Tibial artery (tissue), 4 donors: ENCODE measurements around the gene ATE1.

Experiments
- DNase-seq, 2 donors: peaks; one replicate each; pipeline ENCODE4 v3.0.0-alpha.2; 2019
- H3K27ac ChIP-seq, 2 donors: fragments of 200-600 bp; sonication (generic) in 1 of 2; 1 replicate in 1 of 2; 2 replicates in 1 of 2; pipeline ENCODE4 v1.5.1; 2018 to 2019; ENCODE audit warnings: mild to moderate bottlenecking in 1 of 2
- H3K27me3 ChIP-seq, 2 donors: fragments of 200-600 bp; sonication (generic) in 1 of 2; one replicate each; pipeline versions ENCODE4 v1.5.1 to v1.6.0; 2016 to 2019
- H3K36me3 ChIP-seq, 3 donors: fragments of 200-600 bp; sonication (generic) in 2 of 3; one replicate each; pipeline ENCODE4 v1.5.1; 2016 to 2019; ENCODE audit warnings: mild to moderate bottlenecking in 2 of 3
- H3K4me1 ChIP-seq, 4 donors: fragments of 200-600 bp; sonication (generic) in 2 of 4; 1 replicate in 3 of 4; 2 replicates in 1 of 4; pipeline ENCODE4 v1.5.1; 2016 to 2019
- H3K4me3 ChIP-seq, 2 donors: fragments of 200-600 bp; sonication (generic) in 1 of 2; 1 replicate in 1 of 2; 2 replicates in 1 of 2; pipeline ENCODE4 v1.5.1; 2018 to 2019; ENCODE audit warnings: mild to moderate bottlenecking in 2 of 2
- H3K9me3 ChIP-seq, 3 donors: fragments of 200-600 bp; sonication (generic) in 1 of 3; one replicate each; pipeline ENCODE4 v1.5.1; 2016 to 2019
- intact Hi-C: fragments of 100-400 bp; cut with DNase I; formaldehyde crosslinking; loops from one replicate; pipeline ENCODE4 v1.15.0; 2023; ENCODE audit warnings: low total_unique reads
- TF ChIP-seq, protein P1 (sequence below), 2 experiments: fragments of 200-600 bp in 1 of 2; fragments of 450-650 bp in 1 of 2; IDR thresholded peaks; one replicate each; pipeline ENCODE4 v1.5.1; 2017 to 2019; ENCODE audit warnings: antibody characterized with exemption in 2 of 2, mild to moderate bottlenecking in 1 of 2, moderate library complexity in 1 of 2

ATE1 gene

DNA sequence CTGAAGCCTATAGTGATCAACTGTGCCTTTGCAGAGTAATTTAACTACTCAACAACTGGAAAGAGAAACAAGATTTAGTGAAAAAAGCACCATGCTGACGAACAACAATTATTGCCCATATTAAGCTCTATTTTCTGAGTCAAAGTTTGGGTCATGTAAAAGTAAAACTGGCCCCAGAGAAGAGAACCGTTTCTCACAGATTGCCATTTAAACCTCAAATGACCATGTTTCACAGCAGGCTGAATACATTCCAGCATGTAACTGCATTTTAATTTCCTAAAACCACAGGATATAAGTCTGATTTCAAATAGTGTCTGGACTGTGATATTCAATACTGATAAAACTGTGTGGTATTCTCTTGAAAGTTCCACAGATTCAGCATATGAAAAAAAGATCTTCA is 140.7 kb downstream of the ATE1 start:
- Histone ChIP-seq H3K4me1 (no peaks in the 10 kb centered on the region), H3K4me3 (no peak overlapping the region), H3K27me3 (no peaks in the 10 kb centered on the region), H3K36me3 (peaks cover 5 to 19% (median 5%) of the 10 kb centered on the region in 3 donors), H3K27ac (no peak overlapping the region), H3K9me3 (no peaks in the 10 kb centered on the region)
- TF ChIP-seq, protein P1, sequence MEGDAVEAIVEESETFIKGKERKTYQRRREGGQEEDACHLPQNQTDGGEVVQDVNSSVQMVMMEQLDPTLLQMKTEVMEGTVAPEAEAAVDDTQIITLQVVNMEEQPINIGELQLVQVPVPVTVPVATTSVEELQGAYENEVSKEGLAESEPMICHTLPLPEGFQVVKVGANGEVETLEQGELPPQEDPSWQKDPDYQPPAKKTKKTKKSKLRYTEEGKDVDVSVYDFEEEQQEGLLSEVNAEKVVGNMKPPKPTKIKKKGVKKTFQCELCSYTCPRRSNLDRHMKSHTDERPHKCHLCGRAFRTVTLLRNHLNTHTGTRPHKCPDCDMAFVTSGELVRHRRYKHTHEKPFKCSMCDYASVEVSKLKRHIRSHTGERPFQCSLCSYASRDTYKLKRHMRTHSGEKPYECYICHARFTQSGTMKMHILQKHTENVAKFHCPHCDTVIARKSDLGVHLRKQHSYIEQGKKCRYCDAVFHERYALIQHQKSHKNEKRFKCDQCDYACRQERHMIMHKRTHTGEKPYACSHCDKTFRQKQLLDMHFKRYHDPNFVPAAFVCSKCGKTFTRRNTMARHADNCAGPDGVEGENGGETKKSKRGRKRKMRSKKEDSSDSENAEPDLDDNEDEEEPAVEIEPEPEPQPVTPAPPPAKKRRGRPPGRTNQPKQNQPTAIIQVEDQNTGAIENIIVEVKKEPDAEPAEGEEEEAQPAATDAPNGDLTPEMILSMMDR (IDR thresholded peaks at IDR 0.05), result no peak
- intact Hi-C loops, result no loop called here
- no peak for DNase-seq

DNA sequence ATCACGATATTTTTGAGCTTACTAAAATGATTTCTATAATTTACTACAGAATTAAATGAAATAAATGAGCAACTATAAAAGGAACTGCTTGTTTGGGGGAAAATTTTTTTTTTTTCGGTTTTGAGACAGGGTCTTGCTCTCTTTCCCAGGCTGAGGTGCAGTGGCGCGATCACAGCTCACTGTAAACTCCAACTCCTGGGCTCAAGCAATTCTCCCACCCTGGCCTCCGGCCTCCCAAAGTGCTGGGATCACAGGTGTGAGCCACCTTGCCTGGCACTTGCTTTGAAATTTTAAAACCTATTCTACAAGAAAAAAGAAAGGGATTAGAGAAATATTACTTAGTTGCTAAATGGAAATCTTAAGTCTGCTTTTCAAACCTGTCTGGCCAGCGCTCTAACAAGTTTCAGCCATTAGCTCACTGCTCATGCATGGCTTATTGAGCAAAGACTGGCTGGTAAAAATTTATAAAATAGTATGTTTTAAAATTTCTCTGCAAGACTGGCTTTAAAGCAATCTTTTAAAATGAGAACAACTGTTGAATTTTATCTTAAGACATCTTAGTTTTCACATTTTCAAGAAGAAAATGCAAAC is 144.0 kb downstream of the ATE1 start:
- Histone ChIP-seq H3K27ac (no peak overlapping the region), H3K27me3 (no peaks in the 10 kb centered on the region), H3K4me1 (no peaks in the 10 kb centered on the region), H3K36me3 (peaks cover 0 to 14% (median 5%) of the 10 kb centered on the region in 3 donors), H3K4me3 (no peak overlapping the region), H3K9me3 (no peaks in the 10 kb centered on the region)
- no peak for DNase-seq
- TF ChIP-seq, protein P1 (IDR thresholded peaks at IDR 0.05), result no peak
- intact Hi-C loops, result no loop called here

DNA sequence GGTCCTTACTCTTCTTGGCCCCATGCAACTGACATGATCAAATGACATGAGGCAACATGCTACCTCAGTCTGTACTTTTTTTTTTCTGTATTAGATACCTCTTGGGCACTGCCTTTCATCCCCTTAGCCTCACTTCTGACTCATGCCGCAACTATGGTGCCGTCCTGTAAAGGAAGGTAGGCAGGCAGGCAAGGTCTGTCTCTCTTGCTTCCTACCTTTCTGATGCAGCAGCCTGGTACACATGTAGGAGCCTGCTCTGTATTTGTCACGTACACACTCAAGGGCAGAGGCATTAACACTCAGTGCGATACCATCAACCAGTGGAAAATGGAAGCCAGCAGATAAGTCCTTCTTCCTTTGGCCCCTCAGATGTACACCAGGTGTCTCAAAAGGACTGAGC is 146.7 kb downstream of the ATE1 start:
- DNase-seq, result no peak
- TF ChIP-seq, protein P1 (IDR thresholded peaks at IDR 0.05), result no peak
- Histone ChIP-seq H3K4me1 (no peaks in the 10 kb centered on the region), H3K27ac (no peak overlapping the region), H3K36me3 (peaks cover 0 to 5% (median 0%) of the 10 kb centered on the region in 3 donors), H3K4me3 (no peak overlapping the region), H3K9me3 (no peaks in the 10 kb centered on the region), H3K27me3 (no peaks in the 10 kb centered on the region)
- intact Hi-C loops, result no loop called here

DNA sequence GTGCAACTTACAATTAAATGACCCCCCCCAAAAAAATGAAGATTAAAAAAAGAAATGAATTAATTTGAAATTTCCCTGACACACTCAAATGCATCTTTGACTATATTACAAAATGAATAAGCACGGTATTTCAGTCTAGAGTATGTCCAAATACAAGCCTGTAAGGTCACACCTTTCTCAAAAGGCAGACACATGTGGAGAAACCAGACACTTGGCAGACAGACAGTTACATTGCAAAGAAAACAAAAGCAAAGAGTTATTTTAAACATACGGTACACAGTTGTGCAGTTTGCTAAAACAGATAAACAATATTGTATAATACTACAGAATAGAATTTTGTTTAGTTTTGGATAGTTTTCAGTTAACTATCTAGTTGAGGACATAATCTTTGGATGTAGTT is 153.0 kb downstream of the ATE1 start:
- intact Hi-C loops, result no loop called here
- Histone ChIP-seq H3K27ac (no peak overlapping the region), H3K36me3 (no peaks in the 10 kb centered on the region), H3K27me3 (no peaks in the 10 kb centered on the region), H3K9me3 (no peaks in the 10 kb centered on the region), H3K4me1 (no peaks in the 10 kb centered on the region), H3K4me3 (no peak overlapping the region)
- DNase-seq, result no peak
- TF ChIP-seq, protein P1 (IDR thresholded peaks at IDR 0.05), result no peak

DNA sequence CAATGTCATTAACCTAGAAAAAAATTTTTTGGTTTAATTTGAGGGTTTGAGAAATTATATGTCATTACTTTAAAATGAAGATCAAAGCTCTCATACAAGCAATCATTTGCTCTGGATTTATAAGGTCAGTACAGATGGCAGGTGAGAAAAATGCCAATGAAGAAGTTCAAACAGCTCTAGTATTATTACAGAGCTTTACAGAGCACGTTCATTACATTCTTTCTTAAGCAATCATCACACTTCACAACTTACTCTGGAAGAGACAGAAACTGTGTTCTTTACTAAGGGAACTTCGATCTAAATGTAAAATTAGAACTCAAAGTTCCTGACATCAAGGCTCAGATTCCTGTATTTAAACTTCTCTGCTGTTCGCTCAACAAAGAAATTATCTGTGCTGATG is 153.4 kb downstream of the ATE1 start:
- Histone ChIP-seq H3K4me3 (no peak overlapping the region), H3K4me1 (no peaks in the 10 kb centered on the region), H3K27me3 (no peaks in the 10 kb centered on the region), H3K36me3 (no peaks in the 10 kb centered on the region), H3K27ac (no peak overlapping the region), H3K9me3 (no peaks in the 10 kb centered on the region)
- intact Hi-C loops, result no loop called here
- TF ChIP-seq, protein P1 (IDR thresholded peaks at IDR 0.05), result no peak
- no peak for DNase-seq

DNA sequence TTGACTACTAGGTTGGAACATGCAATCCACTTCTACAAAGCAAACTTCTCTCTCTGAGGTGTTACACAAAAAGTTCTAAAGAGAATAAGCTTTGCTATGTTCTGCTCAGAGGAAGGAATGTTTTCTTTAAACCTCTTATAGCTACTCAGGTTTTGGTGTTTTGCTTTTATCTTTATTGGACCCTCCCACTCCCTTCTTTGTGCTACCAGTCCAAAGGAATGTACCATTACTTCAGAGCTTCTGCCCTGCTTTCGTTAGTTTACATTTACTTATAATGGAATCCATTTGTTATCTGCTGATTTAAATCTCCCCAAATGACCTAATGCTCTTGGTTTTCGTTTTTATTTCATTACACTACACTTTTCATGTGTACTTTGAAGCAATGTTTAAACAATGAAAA is 154.9 kb downstream of the ATE1 start:
- H3K9me3 ChIP-seq, result peaks cover 0 to 4% (median 0%) of the 10 kb centered on the region in 3 donors
- H3K36me3 ChIP-seq, result no peaks in the 10 kb centered on the region
- no peak overlapping the region for H3K4me3 ChIP-seq
- H3K27ac ChIP-seq, result no peak overlapping the region
- no peak for DNase-seq
- intact Hi-C loops, result no loop called here
- H3K27me3 ChIP-seq, result no peaks in the 10 kb centered on the region
- no peaks in the 10 kb centered on the region for H3K4me1 ChIP-seq
- TF ChIP-seq, protein P1 (IDR thresholded peaks at IDR 0.05), result no peak
